ENCODE results near the gene FER1L5.

The FER1L5 gene

GRCh38 chr2:96647681-96648080 lies 5.1 kb downstream of the FER1L5 start:
- no peak overlapping the region for H3K4me3 ChIP-seq (ENCODE audit: low read length)
- TF ChIP-seq EZH2phosphoT487 (IDR thresholded peaks at IDR 0.05; ENCODE audit: low read length) (no peak), EZH2 (optimal IDR thresholded peaks at IDR 0.05; ENCODE audit: low read depth, low read length) (no peak), CTCF (IDR thresholded peaks at IDR 0.05; ENCODE audit: low read length) (no peak)
- DNase-seq, result no peak
- H3K9ac ChIP-seq (ENCODE audit: low read length), result no peak overlapping the region
- H3K79me2 ChIP-seq (ENCODE audit: low read length), result no peaks in the 10 kb centered on the region
- H3K4me2 ChIP-seq (ENCODE audit: low read depth, low read length), result no peak overlapping the region
- H3K36me3 ChIP-seq (replicated peaks; ENCODE audit: insufficient read depth, low read length), result no peaks in the 10 kb centered on the region
- H4K20me1 ChIP-seq (ENCODE audit: insufficient read depth, low read length), result no peaks in the 10 kb centered on the region
- no peak overlapping the region for H3K27ac ChIP-seq (ENCODE audit: low read length)
- H2AFZ ChIP-seq (ENCODE audit: low read length), result no peak overlapping the region
- no peaks in the 10 kb centered on the region for H3K4me1 ChIP-seq (ENCODE audit: low read length)
- H3F3A ChIP-seq (ENCODE audit: insufficient read depth, low read length), result no peaks in the 10 kb centered on the region
- no peaks in the 10 kb centered on the region for H3K27me3 ChIP-seq (replicated peaks; ENCODE audit: insufficient read depth, low read length)
- H3K9me3 ChIP-seq (replicated peaks; ENCODE audit: insufficient read depth, low read length), result no peaks in the 10 kb centered on the region
- no peaks in the 10 kb centered on the region for H3K9me2 ChIP-seq (replicated peaks; ENCODE audit: insufficient read depth, low read length)

GRCh38 chr2:96648306-96648930 lies 5.9 kb downstream of the FER1L5 start:
- no peak overlapping the region for H2AFZ ChIP-seq (ENCODE audit: low read length)
- H3K4me1 ChIP-seq (ENCODE audit: low read length), result no peaks in the 10 kb centered on the region
- H3K36me3 ChIP-seq (replicated peaks; ENCODE audit: insufficient read depth, low read length), result no peaks in the 10 kb centered on the region
- H3K4me2 ChIP-seq (ENCODE audit: low read depth, low read length), result no peak overlapping the region
- no peak overlapping the region for H3K27ac ChIP-seq (ENCODE audit: low read length)
- TF ChIP-seq EZH2phosphoT487 (IDR thresholded peaks at IDR 0.05; ENCODE audit: low read length) (no peak), EZH2 (optimal IDR thresholded peaks at IDR 0.05; ENCODE audit: low read depth, low read length) (no peak), CTCF (IDR thresholded peaks at IDR 0.05; ENCODE audit: low read length) (no peak)
- H3K9me3 ChIP-seq (replicated peaks; ENCODE audit: insufficient read depth, low read length), result no peaks in the 10 kb centered on the region
- no peaks in the 10 kb centered on the region for H4K20me1 ChIP-seq (ENCODE audit: insufficient read depth, low read length)
- H3K79me2 ChIP-seq (ENCODE audit: low read length), result no peaks in the 10 kb centered on the region
- H3K9me2 ChIP-seq (replicated peaks; ENCODE audit: insufficient read depth, low read length), result no peaks in the 10 kb centered on the region
- no peaks in the 10 kb centered on the region for H3K27me3 ChIP-seq (replicated peaks; ENCODE audit: insufficient read depth, low read length)
- H3K9ac ChIP-seq (ENCODE audit: low read length), result no peak overlapping the region
- no peak overlapping the region for H3K4me3 ChIP-seq (ENCODE audit: low read length)
- DNase-seq, result no peak
- H3F3A ChIP-seq (ENCODE audit: insufficient read depth, low read length), result no peaks in the 10 kb centered on the region

GRCh38 chr2:96649342-96649741 lies 6.8 kb downstream of the FER1L5 start:
- no peak overlapping the region for H3K27ac ChIP-seq (ENCODE audit: low read length)
- no peak overlapping the region for H3K4me2 ChIP-seq (ENCODE audit: low read depth, low read length)
- H3K9me2 ChIP-seq (replicated peaks; ENCODE audit: insufficient read depth, low read length), result no peaks in the 10 kb centered on the region
- no peak for DNase-seq
- no peaks in the 10 kb centered on the region for H3K79me2 ChIP-seq (ENCODE audit: low read length)
- TF ChIP-seq EZH2phosphoT487 (IDR thresholded peaks at IDR 0.05; ENCODE audit: low read length), result no peak
- no peak for TF ChIP-seq CTCF (IDR thresholded peaks at IDR 0.05; ENCODE audit: low read length)
- TF ChIP-seq EZH2 (optimal IDR thresholded peaks at IDR 0.05; ENCODE audit: low read depth, low read length), result no peak
- no peaks in the 10 kb centered on the region for H3K27me3 ChIP-seq (replicated peaks; ENCODE audit: insufficient read depth, low read length)
- no peaks in the 10 kb centered on the region for H3K36me3 ChIP-seq (replicated peaks; ENCODE audit: insufficient read depth, low read length)
- H3K4me3 ChIP-seq (ENCODE audit: low read length), result no peak overlapping the region
- no peaks in the 10 kb centered on the region for H3F3A ChIP-seq (ENCODE audit: insufficient read depth, low read length)
- H3K4me1 ChIP-seq (ENCODE audit: low read length), result no peaks in the 10 kb centered on the region
- no peaks in the 10 kb centered on the region for H3K9me3 ChIP-seq (replicated peaks; ENCODE audit: insufficient read depth, low read length)
- no peak overlapping the region for H3K9ac ChIP-seq (ENCODE audit: low read length)
- no peaks in the 10 kb centered on the region for H4K20me1 ChIP-seq (ENCODE audit: insufficient read depth, low read length)
- no peak overlapping the region for H2AFZ ChIP-seq (ENCODE audit: low read length)
